HG02938 (cell line): ENCODE measurements around the gene NPHP3.

Experiments used
- ATAC-seq: cut with Tn5 transposase; IDR thresholded peaks from one replicate; pipeline ENCODE4 v1.9.1; 2021; ENCODE audit warnings: mild to moderate bottlenecking, moderate library complexity; ENCODE audit not compliant: unreplicated experiment

NPHP3 gene

GRCh38 chr3:132703733-132704132 lies 18.5 kb downstream of the NPHP3 start:
- ATAC-seq: no peak

- no peak for ATAC-seq
Observed at GRCh38 chr3:132695422-132695821, 26.8 kb downstream of the NPHP3 start.

GRCh38 chr3:132694991-132695390 lies 27.2 kb downstream of the NPHP3 start:
- ATAC-seq: no peak

GRCh38 chr3:132690040-132690439 lies 32.2 kb downstream of the NPHP3 start:
- ATAC-seq: no peak

GRCh38 chr3:132682201-132682600 lies 40.0 kb downstream of the NPHP3 start:
- ATAC-seq: no peak

- no peak for ATAC-seq
Observed at GRCh38 chr3:132681421-132681820, 40.8 kb downstream of the NPHP3 start.

GRCh38 chr3:132679911-132680310 lies 42.3 kb downstream of the NPHP3 start:
- no peak for ATAC-seq

- no peak for ATAC-seq
Observed at GRCh38 chr3:132675408-132675807, 46.8 kb downstream of the NPHP3 start.

GRCh38 chr3:132669256-132669777 lies 52.9 kb downstream of the NPHP3 start:
- no peak for ATAC-seq

GRCh38 chr3:132665230-132665745 lies 56.9 kb downstream of the NPHP3 start:
- ATAC-seq: no peak

- ATAC-seq: no peak
Observed at GRCh38 chr3:132662212-132662611, 60.0 kb downstream of the NPHP3 start.

- no peak for ATAC-seq
Observed at GRCh38 chr3:132661101-132661500, 61.1 kb downstream of the NPHP3 start.

GRCh38 chr3:132660811-132661070 lies 61.5 kb downstream of the NPHP3 start:
- peak; percentile 3 for ATAC-seq

- peak; percentile 73 for ATAC-seq
Observed at GRCh38 chr3:132660052-132660810, 62.0 kb downstream of the NPHP3 start, which contains the start of gene UBA5. TSS of gene UBA5 (plus strand) at chr3:132660329. CDS start at chr3:132660538, 209 bp downstream.

GRCh38 chr3:132659365-132660051 lies 62.7 kb downstream of the NPHP3 start, which contains the start of gene ACAD11:
TSS of gene ACAD11 (minus strand) at chr3:132659809. CDS start at chr3:132659751, 58 bp downstream.
- peak; percentile 50 for ATAC-seq

GRCh38 chr3:132659000-132659364 lies 63.2 kb downstream of the NPHP3 start:
- no peak for ATAC-seq

- no peak for ATAC-seq
Observed at GRCh38 chr3:132657869-132658747, 64.1 kb downstream of the NPHP3 start.

GRCh38 chr3:132655471-132655870 lies 66.7 kb downstream of the NPHP3 start:
- ATAC-seq: no peak

- ATAC-seq: no peak
Observed at GRCh38 chr3:132654721-132655120, 67.5 kb downstream of the NPHP3 start.

GRCh38 chr3:132654190-132654589 lies 68.0 kb downstream of the NPHP3 start:
- ATAC-seq: no peak

- no peak for ATAC-seq
Observed at GRCh38 chr3:132652640-132653270, 69.5 kb downstream of the NPHP3 start.
